Activated CD8-positive, alpha-beta memory T cell treated with anti-CD3 and anti-CD28 coated beads, Interleukin-2, amount 50 U/mL, for 1 hour (primary cell): ENCODE results near the gene TLE6.
"Not testable (repeated sequence)": the region's sequence is repeated elsewhere in the genome, so short reads cannot be mapped to it uniquely, and the experiment has no call there.

ENCODE experiments used
- DNase-seq: peaks from one replicate; pipeline ENCODE4 v3.0.0-alpha.2; 2020; ENCODE audit errors: extremely low read depth

The TLE6 gene

GRCh38 chr19:3028305-3029064 is 51.1 kb downstream of the TLE6 start:
- DNase-seq, result no peak

DNA sequence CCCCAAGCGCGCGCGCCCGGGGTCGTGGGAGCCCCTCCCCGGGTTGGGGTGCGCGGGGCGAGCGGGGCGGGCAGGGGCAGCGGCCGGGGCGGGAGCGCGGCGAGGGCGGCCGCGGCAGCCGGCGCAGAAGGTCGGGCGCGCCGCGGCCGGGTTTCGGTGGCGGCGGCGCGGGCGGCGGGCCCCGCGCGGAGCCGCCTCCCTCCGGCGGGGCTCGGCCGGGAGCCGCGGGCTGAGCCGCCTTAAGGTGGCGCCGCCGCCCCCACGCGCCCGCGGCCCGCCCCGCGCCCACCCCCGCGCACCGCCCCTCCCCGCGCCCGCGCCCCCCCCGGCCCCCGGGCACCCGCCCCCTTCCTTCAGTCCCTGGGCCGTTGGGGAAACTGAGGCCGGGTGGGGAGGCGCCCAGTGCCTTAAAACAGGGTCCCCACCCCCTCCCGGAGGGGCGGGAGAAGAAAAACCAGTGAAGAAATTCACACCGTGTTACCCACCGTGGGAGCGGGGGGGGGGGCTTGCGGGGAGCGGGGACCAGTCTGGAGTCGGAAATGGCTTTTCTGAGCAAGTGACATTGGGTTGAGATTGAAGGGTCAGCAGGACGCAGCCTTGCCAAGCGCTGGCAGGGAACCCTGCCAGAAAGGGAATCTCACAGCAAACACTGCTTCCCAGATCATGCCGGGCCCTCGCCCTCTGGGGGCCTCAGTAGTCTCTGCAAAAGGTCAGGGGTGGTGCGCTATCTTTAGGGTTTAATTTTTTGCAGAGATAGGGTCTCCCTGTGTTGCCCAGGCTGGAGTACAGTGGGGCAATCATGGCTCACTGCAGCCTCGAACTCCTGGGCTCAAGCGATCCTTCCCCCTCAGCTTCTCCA is 51.9 kb downstream of the TLE6 start, which contains the start of gene TLE2:
TLE2 (minus strand) TSS at position 216 of the 859 bp plus-strand sequence. CDS start 376 bp downstream, outside the sequence.
- DNase-seq, result no peak

DNA sequence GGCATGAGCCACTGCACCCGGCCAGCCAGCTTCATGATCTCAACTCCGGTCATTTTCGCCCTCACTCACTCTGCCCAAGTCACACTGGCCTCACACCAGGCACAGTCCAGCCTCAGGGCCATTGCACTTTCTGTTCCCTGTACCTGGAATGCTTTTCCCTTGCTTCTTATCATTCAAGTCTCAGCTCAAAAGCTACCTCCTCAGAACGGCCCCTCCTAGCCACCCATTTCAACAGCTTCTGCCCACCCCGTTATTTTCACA is 54.2 kb downstream of the TLE6 start:
- no peak for DNase-seq

- no peak for DNase-seq
These were observed 56.4 kb downstream of the TLE6 start for GRCh38 chr19:3033595-3034405.

GRCh38 chr19:3034406-3034655 is 57.0 kb downstream of the TLE6 start:
- DNase-seq, result no peak

GRCh38 chr19:3034656-3035541 is 57.5 kb downstream of the TLE6 start:
- no peak for DNase-seq

DNA sequence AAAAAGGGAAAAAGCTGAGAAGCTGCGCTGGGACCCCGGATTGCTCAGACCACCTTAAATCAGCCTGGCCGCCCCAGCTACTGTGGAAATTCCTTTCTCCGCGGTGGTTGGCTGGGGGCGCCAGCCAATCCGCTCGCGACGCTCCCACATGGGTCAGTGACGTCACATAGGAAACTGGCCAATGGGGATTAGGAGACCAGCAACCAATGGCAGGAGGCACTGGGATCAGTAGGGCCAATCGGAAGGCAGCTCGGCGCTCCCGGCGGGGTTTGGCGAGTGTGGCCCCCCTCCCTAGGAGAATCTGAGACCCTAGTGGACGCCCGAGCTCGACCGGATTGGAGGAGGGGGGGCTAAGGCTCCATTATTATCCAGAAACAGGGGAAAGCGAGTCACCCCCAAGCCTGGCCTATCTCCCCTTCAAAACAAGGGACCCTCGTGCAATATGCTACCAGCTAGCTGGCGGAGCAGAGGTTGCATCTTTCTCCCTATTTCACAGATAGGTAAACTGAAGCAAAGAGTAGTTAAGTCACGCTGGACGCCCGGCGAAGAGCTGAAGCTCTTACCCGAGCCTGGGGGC is 58.3 kb downstream of the TLE6 start:
- peak; percentile 94 for DNase-seq

GRCh38 chr19:3036119-3036976 is 59.0 kb downstream of the TLE6 start:
- peak; percentile 50 for DNase-seq

DNA sequence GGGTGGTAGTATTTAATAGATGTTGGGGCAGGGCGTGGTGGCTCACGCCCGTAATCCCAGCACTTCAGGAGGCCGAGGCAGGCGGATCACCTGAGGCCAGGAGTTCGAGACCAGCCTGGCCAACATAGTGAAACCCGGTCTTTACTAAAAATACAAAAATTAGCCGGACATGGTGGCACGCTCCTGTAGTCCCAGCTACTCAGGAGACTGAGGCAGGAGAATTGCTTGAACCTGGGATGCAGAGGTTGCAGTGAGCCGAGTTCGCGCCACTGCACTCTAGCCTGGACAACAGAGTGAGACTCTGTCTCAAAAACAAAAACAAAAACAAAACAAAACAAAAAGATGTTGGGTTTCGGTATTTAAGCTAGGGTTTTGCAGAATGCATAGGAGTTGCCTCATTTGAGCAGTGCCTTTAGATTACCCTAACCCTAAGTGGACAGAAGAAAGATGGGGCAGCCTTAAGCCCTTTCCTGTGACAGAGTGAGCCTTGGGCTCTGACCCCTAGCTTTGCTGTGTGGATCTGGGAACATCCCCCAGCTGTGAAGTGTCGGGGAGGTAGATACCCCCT is 59.7 kb downstream of the TLE6 start:
- DNase-seq, result not testable (repeated sequence)

GRCh38 chr19:3038214-3038613 is 60.9 kb downstream of the TLE6 start:
- no peak for DNase-seq

GRCh38 chr19:3039125-3039524 is 61.8 kb downstream of the TLE6 start:
- no peak for DNase-seq

- no peak for DNase-seq
These were observed 62.3 kb downstream of the TLE6 start for GRCh38 chr19:3039641-3040077.

DNA sequence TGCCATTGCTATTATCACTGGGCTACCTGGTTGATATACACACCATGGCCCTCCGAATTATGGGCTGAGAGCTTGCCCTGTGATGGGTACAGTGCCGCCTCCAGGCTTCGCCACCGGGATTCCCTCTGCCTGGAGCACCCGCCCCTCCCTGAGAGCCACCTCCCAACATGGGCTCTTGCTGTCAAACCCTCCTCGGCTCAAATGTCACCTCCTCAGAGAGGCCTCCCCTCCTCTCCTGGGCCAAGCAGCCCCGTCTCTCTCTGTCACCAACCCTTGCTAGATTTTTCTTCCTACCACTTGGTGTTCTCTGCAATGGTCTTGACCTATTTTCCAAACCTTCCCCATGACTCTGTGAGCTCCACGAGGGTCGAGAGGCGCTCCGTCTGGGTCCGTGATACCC is 64.0 kb downstream of the TLE6 start:
- no peak for DNase-seq

DNA sequence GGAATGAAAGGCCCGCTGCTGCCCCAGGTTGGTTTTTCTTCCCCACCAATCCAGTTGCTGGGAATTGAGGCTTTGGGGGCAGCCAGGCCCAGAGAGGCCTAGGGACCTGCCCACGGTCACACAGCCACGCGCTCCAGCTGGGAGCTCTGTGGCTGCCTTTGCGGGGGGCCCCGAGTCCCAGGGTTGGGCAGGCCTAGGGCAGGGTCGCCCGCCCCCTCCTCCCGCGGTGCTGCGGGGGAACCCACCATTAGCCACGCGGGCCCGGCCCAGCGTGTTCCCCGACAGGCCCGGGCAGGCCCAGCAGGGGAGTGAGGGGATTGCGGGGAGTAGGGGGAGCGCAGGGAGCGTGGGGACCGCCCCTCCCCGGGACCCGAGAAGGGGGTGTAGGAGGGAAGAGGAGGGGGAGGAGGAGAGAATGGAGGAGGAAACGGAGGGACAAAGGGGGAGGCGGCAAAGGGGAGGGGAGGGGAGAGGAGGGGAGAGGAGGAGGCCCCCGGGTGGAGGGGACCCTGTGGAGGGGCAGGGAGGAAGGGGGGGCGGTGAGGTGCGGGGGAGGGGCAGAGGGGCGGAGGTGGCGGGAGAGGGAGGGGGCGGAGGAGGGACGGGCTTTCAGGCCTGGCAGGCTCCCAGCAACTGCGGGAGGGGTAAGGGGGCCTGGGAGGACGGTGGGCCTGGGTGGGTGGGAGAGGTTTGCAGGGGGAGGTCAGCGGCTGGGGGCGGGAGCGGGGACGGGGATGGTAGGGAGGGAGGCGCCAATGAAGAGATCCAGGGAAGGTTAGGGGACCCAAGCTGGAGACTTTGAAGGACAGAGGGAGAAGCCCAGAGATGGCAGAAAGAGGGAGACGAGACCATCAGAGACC is 64.6 kb downstream of the TLE6 start:
- no peak for DNase-seq

DNA sequence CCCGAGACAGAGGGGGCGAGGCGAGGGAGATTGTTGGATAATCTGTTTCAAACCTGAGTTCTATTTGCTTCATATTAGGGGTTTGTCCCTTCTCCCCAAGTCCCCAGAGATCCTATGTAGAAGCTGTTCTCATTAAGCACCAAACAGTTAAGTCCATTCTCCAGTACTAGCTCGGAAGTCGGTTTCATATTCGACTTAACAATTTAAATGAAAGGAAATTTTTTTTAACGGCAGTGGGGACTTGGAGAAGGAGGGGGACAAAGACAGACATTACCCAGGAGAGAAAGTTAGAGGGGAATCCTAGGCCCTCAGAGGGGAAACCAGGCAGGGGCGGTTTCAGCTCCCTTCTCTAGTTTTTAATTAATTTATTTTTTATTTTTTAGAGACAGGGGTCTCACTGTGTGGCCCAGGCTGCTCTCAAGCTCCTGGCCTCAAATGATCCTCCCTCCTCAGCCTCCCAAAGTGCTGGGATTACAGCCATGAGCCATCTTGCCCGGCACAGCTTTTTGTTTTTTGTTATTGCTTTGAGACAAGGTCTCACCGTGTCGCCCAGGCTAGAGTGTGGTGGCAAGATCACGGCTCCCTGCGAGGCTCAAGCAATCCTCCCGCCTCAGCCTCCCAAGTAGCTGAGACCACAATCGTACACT is 65.4 kb downstream of the TLE6 start:
- DNase-seq, result no peak
